Loucy (cell line): Measurements from ENCODE around the gene PPEF1.

ENCODE experiments used
- H2AFZ ChIP-seq: fragments of 200-600 bp; sonication (generic); 2 replicates; pipeline ENCODE4 v1.6.0; 2016; ENCODE audit warnings: antibody characterized with exemption, mild to moderate bottlenecking, low read length, moderate library complexity
- H3F3A ChIP-seq: fragments of 200-600 bp; 2 replicates; pipeline ENCODE4 v1.6.0; 2016; ENCODE audit warnings: antibody characterized with exemption, low read depth, mild to moderate bottlenecking
- H3K27me3 ChIP-seq: fragments of 200-600 bp; sonication (generic); 2 replicates; pipeline ENCODE4 v1.6.1; 2014; ENCODE audit warnings: low read length, mild to moderate bottlenecking; ENCODE audit not compliant: insufficient read depth, poor library complexity, severe bottlenecking
- H3K36me3 ChIP-seq: fragments of 200-600 bp; sonication (generic); 2 replicates; pipeline ENCODE4 v1.6.1; 2016; ENCODE audit warnings: low read length; ENCODE audit not compliant: insufficient read depth
- H3K4me1 ChIP-seq: fragments of 200-600 bp; sonication (generic); 2 replicates; pipeline ENCODE4 v1.5.1; 2014; ENCODE audit warnings: low read length, mild to moderate bottlenecking; ENCODE audit not compliant: insufficient read depth, poor library complexity, severe bottlenecking
- H3K4me2 ChIP-seq: fragments of 200-600 bp; sonication (generic); 2 replicates; pipeline ENCODE4 v1.6.0; 2014; ENCODE audit warnings: antibody characterized with exemption, low read length, low read depth, mild to moderate bottlenecking; ENCODE audit not compliant: poor library complexity, severe bottlenecking
- H3K4me3 ChIP-seq: fragments of 200-600 bp; sonication (generic); 2 replicates; pipeline ENCODE4 v1.5.1; 2014; ENCODE audit warnings: low read length, mild to moderate bottlenecking, mixed read lengths; ENCODE audit not compliant: poor library complexity, severe bottlenecking
- H3K79me2 ChIP-seq: fragments of 200-600 bp; sonication (generic); 2 replicates; pipeline ENCODE4 v1.6.1; 2014; ENCODE audit warnings: low read length; ENCODE audit not compliant: insufficient read depth
- H3K9ac ChIP-seq: fragments of 200-600 bp; sonication (generic); 2 replicates; pipeline ENCODE4 v1.6.0; 2014; ENCODE audit warnings: mild to moderate bottlenecking, low read depth, low read length, moderate library complexity; ENCODE audit not compliant: poor library complexity, severe bottlenecking
- H3K9me2 ChIP-seq: fragments of 200-600 bp; sonication (generic); replicated peaks from 2 replicates; pipeline ENCODE4 v1.6.1; 2016; ENCODE audit warnings: low read depth, low read length, mixed read lengths
- H3K9me3 ChIP-seq: fragments of 200-600 bp; sonication (generic); 2 replicates; pipeline ENCODE4 v1.6.1; 2014; ENCODE audit warnings: mild to moderate bottlenecking, antibody characterized with exemption, low read length, low read depth; ENCODE audit not compliant: insufficient read depth
- H4K20me1 ChIP-seq: fragments of 200-600 bp; sonication (generic); 2 replicates; pipeline ENCODE4 v1.6.0; 2014; ENCODE audit warnings: antibody characterized with exemption, low read length, mild to moderate bottlenecking; ENCODE audit not compliant: insufficient read depth, poor library complexity, severe bottlenecking
- CTCF ChIP-seq: fragments of 200-600 bp; sonication (generic); conservative IDR thresholded peaks from 2 replicates; pipeline ENCODE4 v1.5.1; 2014; ENCODE audit warnings: mild to moderate bottlenecking, antibody characterized with exemption, low read length
- EZH2phosphoT487 ChIP-seq: fragments of 200-600 bp; IDR thresholded peaks from 2 replicates; pipeline ENCODE4 v1.6.1; 2018; ENCODE audit warnings: antibody characterized with exemption, mild to moderate bottlenecking, moderate library complexity, borderline replicate concordance

PPEF1 gene

GRCh38 chrX:18701621-18702361 is 5.7 kb upstream of the PPEF1 start:
- TF ChIP-seq EZH2phosphoT487 (no peak), CTCF (no peak)
- Histone ChIP-seq H3K9me3 (no peaks in the 10 kb centered on the region), H2AFZ (no peak overlapping the region), H3K79me2 (no peaks in the 10 kb centered on the region), H3K9ac (no peak overlapping the region), H3K4me3 (no peak overlapping the region), H3K4me1 (no peaks in the 10 kb centered on the region), H3K36me3 (no peaks in the 10 kb centered on the region), H3K27me3 (no peaks in the 10 kb centered on the region), H3F3A (no peaks in the 10 kb centered on the region), H3K4me2 (no peak overlapping the region), H4K20me1 (no peaks in the 10 kb centered on the region), H3K9me2 (no peaks in the 10 kb centered on the region)

- no peaks in the 10 kb centered on the region for H3K27me3 ChIP-seq
- H3F3A ChIP-seq, result no peaks in the 10 kb centered on the region
- H3K9me3 ChIP-seq, result no peaks in the 10 kb centered on the region
- no peaks in the 10 kb centered on the region for H3K36me3 ChIP-seq
- no peaks in the 10 kb centered on the region for H3K9me2 ChIP-seq
- H4K20me1 ChIP-seq, result no peaks in the 10 kb centered on the region
- H3K4me3 ChIP-seq, result no peak overlapping the region
- H3K9ac ChIP-seq, result no peak overlapping the region
- TF ChIP-seq EZH2phosphoT487 (no peak), CTCF (no peak)
- no peak overlapping the region for H2AFZ ChIP-seq
- H3K4me1 ChIP-seq, result peaks cover 3% of the 10 kb centered on the region
- no peak overlapping the region for H3K4me2 ChIP-seq
- H3K79me2 ChIP-seq, result no peaks in the 10 kb centered on the region
These were observed 4.9 kb upstream of the PPEF1 start for GRCh38 chrX:18702362-18703195.

GRCh38 chrX:18709833-18710232 is 2.4 kb downstream of the PPEF1 start:
- Histone ChIP-seq H3F3A (no peaks in the 10 kb centered on the region), H3K79me2 (no peaks in the 10 kb centered on the region), H3K4me1 (peaks cover 3% of the 10 kb centered on the region), H2AFZ (no peak overlapping the region), H3K4me2 (no peak overlapping the region), H3K4me3 (no peak overlapping the region), H4K20me1 (no peaks in the 10 kb centered on the region), H3K9me3 (no peaks in the 10 kb centered on the region), H3K9me2 (no peaks in the 10 kb centered on the region), H3K36me3 (no peaks in the 10 kb centered on the region), H3K27me3 (no peaks in the 10 kb centered on the region), H3K9ac (no peak overlapping the region)
- no peak for TF ChIP-seq CTCF
- TF ChIP-seq EZH2phosphoT487, result no peak
